ENCODE measurements around the gene C14orf39. TPM values are rescaled to one million over a fixed set of nuclear protein-coding genes. Genes with fewer than 3 reads are reported as not detected.

Gene C14orf39
- total and polyA plus RNA-seq, 2 experiments from 2014 or later, result 0.28 to 3.4 TPM

GRCh38 chr14:60532442-60532841 is 46.6 kb upstream of the C14orf39 start (continued):
- TF ChIP-seq ZNF331 (CRISPR knock-in tag; IDR thresholded peaks at IDR 0.05; ENCODE audit: low read depth) (no peak), NANOG (IDR thresholded peaks at IDR 0.05; ENCODE audit: borderline replicate concordance) (no peak), JUNB (IDR thresholded peaks at IDR 0.05; ENCODE audit: unreplicated experiment) (no peak), CTCF (conservative IDR thresholded peaks at IDR 0.05; ENCODE audit: low read depth in 2 of 2) (no peak), STAT1 (IDR thresholded peaks at IDR 0.05; ENCODE audit: unreplicated experiment) (no peak)

GRCh38 chr14:60515511-60516289 is 29.8 kb upstream of the C14orf39 start:
- no peaks in the 10 kb centered on the region for H3K36me3 ChIP-seq (ENCODE audit: insufficient read depth)
- DNase-seq (ENCODE audit: low spot score) (peak; percentile 78), ATAC-seq (peak; percentile 62)
- peaks cover 48% of the 10 kb centered on the region for H3K4me1 ChIP-seq (ENCODE audit: insufficient read depth)
- peaks cover 67% of the 10 kb centered on the region for H3K27me3 Mint-ChIP-seq (ENCODE audit: insufficient read depth, low read depth, poor library complexity)
- H3K27me3 ChIP-seq (ENCODE audit: insufficient read depth), result peaks cover 90% of the 10 kb centered on the region
- no peaks in the 10 kb centered on the region for H3K36me3 Mint-ChIP-seq (ENCODE audit: low read depth)
- H3K4me3 ChIP-seq, result peak overlapping the region; percentile 71
- H3K27ac Mint-ChIP-seq, result no peak overlapping the region; the same call in 1 of the 2 replicates
- no peaks in the 10 kb centered on the region for H3K9me2 ChIP-seq (ENCODE audit: insufficient read depth)
- H3K4me3 Mint-ChIP-seq, result peak overlapping the region; percentile 69
- H4K20me1 ChIP-seq (replicated peaks; ENCODE audit: insufficient read depth), result 0 out of 2 replicates have a peak, but pooled peaks cover 4% of the 10 kb centered on the region
- peak overlapping the region; percentile 97 for H2AFZ ChIP-seq
- peak overlapping the region; percentile 91 for H3K4me2 ChIP-seq
- peaks cover 28% of the 10 kb centered on the region for H3F3A ChIP-seq (replicated peaks; ENCODE audit: low read depth)
- peaks cover 38% of the 10 kb centered on the region for H3K4me1 Mint-ChIP-seq
- no peaks in the 10 kb centered on the region for H3K79me2 ChIP-seq (replicated peaks; ENCODE audit: insufficient read depth)
- H3K27ac ChIP-seq (ENCODE audit: low read depth), result no peak overlapping the region
- H3K9me3 Mint-ChIP-seq, result no peaks in the 10 kb centered on the region
- TF ChIP-seq CTCF (conservative IDR thresholded peaks at IDR 0.05; ENCODE audit: low read depth in 2 of 2) (peak in 1 of 2 experiments; percentile 22; a peak in 2 of 4 replicates), EZH2 (IDR thresholded peaks at IDR 0.05; ENCODE audit: low read depth, unreplicated experiment) (peak; percentile 27)
- TF ChIP-seq, protein P1, sequence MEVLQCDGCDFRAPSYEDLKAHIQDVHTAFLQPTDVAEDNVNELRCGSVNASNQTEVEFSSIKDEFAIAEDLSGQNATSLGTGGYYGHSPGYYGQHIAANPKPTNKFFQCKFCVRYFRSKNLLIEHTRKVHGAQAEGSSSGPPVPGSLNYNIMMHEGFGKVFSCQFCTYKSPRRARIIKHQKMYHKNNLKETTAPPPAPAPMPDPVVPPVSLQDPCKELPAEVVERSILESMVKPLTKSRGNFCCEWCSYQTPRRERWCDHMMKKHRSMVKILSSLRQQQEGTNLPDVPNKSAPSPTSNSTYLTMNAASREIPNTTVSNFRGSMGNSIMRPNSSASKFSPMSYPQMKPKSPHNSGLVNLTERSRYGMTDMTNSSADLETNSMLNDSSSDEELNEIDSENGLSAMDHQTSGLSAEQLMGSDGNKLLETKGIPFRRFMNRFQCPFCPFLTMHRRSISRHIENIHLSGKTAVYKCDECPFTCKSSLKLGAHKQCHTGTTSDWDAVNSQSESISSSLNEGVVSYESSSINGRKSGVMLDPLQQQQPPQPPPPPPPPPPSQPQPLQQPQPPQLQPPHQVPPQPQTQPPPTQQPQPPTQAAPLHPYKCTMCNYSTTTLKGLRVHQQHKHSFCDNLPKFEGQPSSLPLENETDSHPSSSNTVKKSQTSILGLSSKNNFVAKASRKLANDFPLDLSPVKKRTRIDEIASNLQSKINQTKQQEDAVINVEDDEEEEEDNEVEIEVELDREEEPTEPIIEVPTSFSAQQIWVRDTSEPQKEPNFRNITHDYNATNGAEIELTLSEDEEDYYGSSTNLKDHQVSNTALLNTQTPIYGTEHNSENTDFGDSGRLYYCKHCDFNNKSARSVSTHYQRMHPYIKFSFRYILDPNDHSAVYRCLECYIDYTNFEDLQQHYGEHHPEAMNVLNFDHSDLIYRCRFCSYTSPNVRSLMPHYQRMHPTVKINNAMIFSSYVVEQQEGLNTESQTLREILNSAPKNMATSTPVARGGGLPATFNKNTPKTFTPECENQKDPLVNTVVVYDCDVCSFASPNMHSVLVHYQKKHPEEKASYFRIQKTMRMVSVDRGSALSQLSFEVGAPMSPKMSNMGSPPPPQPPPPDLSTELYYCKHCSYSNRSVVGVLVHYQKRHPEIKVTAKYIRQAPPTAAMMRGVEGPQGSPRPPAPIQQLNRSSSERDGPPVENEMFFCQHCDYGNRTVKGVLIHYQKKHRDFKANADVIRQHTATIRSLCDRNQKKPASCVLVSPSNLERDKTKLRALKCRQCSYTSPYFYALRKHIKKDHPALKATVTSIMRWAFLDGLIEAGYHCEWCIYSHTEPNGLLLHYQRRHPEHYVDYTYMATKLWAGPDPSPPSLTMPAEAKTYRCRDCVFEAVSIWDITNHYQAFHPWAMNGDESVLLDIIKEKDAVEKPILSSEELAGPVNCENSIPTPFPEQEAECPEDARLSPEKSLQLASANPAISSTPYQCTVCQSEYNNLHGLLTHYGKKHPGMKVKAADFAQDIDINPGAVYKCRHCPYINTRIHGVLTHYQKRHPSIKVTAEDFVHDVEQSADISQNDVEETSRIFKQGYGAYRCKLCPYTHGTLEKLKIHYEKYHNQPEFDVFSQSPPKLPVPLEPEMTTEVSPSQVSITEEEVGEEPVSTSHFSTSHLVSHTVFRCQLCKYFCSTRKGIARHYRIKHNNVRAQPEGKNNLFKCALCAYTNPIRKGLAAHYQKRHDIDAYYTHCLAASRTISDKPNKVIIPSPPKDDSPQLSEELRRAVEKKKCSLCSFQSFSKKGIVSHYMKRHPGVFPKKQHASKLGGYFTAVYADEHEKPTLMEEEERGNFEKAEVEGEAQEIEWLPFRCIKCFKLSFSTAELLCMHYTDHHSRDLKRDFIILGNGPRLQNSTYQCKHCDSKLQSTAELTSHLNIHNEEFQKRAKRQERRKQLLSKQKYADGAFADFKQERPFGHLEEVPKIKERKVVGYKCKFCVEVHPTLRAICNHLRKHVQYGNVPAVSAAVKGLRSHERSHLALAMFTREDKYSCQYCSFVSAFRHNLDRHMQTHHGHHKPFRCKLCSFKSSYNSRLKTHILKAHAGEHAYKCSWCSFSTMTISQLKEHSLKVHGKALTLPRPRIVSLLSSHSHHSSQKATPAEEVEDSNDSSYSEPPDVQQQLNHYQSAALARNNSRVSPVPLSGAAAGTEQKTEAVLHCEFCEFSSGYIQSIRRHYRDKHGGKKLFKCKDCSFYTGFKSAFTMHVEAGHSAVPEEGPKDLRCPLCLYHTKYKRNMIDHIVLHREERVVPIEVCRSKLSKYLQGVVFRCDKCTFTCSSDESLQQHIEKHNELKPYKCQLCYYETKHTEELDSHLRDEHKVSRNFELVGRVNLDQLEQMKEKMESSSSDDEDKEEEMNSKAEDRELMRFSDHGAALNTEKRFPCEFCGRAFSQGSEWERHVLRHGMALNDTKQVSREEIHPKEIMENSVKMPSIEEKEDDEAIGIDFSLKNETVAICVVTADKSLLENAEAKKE (CRISPR knock-in tag; IDR thresholded peaks at IDR 0.05), result no peak

All from GM23338 (cell line).